ENCODE measurements around the gene BEST3.

BEST3 gene

DNA sequence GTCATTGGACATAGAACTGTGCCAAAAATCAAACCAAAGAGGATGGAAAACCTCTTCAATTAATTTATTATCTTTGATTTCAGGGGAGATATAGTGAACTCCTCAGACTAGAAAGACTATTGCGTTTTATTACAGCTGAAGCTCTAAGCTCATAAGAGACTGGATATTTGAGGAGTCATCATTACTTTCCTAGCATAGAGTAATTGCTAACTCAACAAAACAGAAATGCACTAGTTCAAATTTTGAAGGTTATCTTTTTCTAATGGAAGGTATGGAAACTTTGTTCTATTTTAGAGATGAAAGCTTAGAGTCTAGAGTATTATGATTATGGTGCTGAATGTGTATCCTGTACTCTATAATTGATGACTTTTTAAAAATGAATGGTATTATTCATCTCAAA, 5.3 kb upstream of the BEST3 start:
- H3K27ac ChIP-seq = no peak overlapping the region

DNA sequence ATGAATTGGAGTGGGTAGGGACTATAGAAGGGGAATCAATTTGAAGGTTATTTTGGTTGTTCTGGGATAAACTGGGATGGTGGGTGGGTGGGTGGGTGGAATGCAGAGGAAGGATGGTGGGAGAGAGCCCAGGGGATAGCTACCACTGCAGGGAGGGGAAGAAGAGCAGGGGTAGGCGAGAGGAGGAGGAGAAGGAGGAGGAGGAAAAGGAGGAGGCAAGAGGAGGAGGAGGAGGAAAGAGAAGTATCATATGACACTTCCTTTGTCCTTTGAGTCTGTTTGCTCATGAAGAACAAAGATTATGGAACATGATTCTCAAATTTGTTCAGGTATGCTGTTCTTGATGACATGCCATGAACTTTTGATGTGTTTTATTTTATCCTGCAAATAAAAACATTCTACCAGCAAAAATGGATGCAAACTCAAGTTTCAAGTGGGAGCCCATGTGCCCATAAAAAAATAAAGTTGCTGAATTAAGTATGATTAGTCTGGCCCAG, 4.1 kb upstream of the BEST3 start:
- peak overlapping the region; percentile 96 for H3K27ac ChIP-seq
- no peak for TF ChIP-seq ZFX (IDR thresholded peaks at IDR 0.05)
- TF ChIP-seq, protein P1, sequence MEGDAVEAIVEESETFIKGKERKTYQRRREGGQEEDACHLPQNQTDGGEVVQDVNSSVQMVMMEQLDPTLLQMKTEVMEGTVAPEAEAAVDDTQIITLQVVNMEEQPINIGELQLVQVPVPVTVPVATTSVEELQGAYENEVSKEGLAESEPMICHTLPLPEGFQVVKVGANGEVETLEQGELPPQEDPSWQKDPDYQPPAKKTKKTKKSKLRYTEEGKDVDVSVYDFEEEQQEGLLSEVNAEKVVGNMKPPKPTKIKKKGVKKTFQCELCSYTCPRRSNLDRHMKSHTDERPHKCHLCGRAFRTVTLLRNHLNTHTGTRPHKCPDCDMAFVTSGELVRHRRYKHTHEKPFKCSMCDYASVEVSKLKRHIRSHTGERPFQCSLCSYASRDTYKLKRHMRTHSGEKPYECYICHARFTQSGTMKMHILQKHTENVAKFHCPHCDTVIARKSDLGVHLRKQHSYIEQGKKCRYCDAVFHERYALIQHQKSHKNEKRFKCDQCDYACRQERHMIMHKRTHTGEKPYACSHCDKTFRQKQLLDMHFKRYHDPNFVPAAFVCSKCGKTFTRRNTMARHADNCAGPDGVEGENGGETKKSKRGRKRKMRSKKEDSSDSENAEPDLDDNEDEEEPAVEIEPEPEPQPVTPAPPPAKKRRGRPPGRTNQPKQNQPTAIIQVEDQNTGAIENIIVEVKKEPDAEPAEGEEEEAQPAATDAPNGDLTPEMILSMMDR (conservative IDR thresholded peaks at IDR 0.05) = no peak

More for the DNA sequence above, 5.3 kb upstream of the BEST3 start:
- TF ChIP-seq, protein P1 (conservative IDR thresholded peaks at IDR 0.05) = no peak
- no peak for TF ChIP-seq ZFX (IDR thresholded peaks at IDR 0.05)

DNA sequence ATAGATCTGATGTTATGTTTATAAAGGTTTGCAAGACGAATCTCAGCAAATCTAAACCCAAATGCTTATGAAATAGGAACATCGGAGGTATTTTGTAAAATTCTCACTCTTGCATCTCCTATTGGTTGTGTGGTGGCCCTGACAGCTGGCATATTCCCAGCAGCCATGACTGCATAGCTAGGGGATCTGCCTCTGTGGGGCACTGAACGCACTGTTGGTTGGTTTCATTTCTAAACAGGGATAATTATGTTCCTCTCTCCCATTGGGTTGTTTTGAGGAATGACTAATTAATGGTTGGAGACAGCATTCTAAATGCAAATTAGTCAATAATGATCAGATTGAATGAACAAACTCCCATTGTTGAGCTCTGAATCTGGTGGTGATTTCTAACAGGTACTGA, 2.7 kb upstream of the BEST3 start:
- TF ChIP-seq ZFX (IDR thresholded peaks at IDR 0.05) = no peak
- no peak overlapping the region; the same call in 1 of the 2 replicates for H3K27ac ChIP-seq

- H3K27ac ChIP-seq = no peak overlapping the region
- TF ChIP-seq ZFX (IDR thresholded peaks at IDR 0.05) = no peak
- TF ChIP-seq, protein P1 (conservative IDR thresholded peaks at IDR 0.05) = no peak
Observed at GRCh38 chr12:69698054-69698453, 1.0 kb downstream of the BEST3 start.

DNA sequence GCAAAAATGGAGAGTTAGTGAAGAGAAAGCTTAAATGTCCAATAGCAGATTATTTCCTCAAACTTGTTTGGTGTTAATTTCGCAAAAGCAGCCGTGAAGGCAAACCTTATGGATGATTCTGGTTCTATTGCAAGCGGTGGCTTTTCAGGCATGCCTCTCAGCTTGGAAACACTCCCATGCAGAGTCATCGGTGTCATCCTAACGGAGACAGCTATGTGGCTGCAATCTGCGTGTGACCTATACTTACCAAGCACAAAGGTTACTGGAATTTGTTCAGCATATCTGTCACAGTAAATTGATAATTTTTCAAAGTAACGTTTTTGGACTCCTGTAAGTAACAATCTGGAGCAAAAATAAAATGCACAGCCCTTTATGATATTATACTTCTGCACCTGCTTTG, 5.0 kb downstream of the BEST3 start:
- TF ChIP-seq ZFX (IDR thresholded peaks at IDR 0.05) = no peak
- TF ChIP-seq, protein P1 (conservative IDR thresholded peaks at IDR 0.05) = no peak
- no peak overlapping the region for H3K27ac ChIP-seq

- TF ChIP-seq, protein P1 (conservative IDR thresholded peaks at IDR 0.05) = no peak
- TF ChIP-seq ZFX (IDR thresholded peaks at IDR 0.05) = no peak
Observed at GRCh38 chr12:69689638-69690037, 9.5 kb downstream of the BEST3 start.

GRCh38 chr12:69688471-69689427, 10.4 kb downstream of the BEST3 start:
- peak overlapping the region; percentile 71 for H3K27ac ChIP-seq

More at GRCh38 chr12:69689638-69690037, 9.5 kb downstream of the BEST3 start:
- peak overlapping the region; percentile 71 for H3K27ac ChIP-seq

More at GRCh38 chr12:69688471-69689427, 10.4 kb downstream of the BEST3 start:
- TF ChIP-seq ZFX (IDR thresholded peaks at IDR 0.05) = no peak
- TF ChIP-seq, protein P1 (conservative IDR thresholded peaks at IDR 0.05) = no peak

Data from C4-2B (cell line).